ENCODE results near the gene MAP7.
A peak's percentile ranks its signal among the peaks of the same experiment; 100 is the strongest.
"Not testable (repeated sequence)": the region's sequence is repeated elsewhere in the genome, so short reads cannot be mapped to it uniquely, and the experiment has no call there.

MAP7 gene

DNA sequence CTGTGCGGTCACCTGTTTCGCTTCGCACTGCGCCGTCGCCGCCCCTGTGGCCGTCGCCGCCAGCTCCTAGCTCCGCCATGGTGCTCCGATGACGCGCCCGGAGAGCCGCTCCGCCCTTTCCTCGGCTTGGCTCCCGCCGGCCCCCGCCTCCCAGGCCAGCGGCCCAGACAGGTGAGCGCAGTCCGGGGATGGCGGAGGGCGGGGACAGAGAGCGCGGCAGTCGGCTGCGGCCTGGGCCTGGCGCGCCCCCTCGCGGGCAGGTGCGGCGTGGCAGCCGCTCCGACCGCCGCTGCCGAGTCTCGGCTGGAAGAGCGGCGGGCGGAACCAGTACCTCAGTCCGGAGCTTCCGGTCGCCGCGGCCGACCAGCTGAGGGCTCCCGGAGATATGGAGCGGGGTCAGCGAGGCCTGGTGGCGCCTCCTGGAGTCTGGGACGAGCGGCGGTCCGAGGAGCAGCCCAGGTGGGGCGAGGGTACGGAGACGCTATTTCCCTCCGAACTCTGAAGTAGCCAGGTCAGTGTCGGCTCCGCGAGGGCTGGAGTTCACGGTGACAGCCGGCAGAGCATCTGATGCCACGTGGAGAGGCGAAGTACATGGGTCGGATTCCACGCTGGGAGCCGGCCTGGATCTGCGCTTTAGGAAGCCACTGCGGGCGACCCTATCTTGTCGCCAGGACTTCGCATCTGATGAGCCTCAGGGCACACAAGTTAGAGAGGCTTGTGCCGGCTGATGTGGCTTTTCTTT lies at the start of gene MAP7:
Gene MAP7 (minus strand): TSS at position 93 of the 742 bp plus-strand sequence. CDS start 14 bp downstream, at position 79.
- DNase-seq = no peak

DNA sequence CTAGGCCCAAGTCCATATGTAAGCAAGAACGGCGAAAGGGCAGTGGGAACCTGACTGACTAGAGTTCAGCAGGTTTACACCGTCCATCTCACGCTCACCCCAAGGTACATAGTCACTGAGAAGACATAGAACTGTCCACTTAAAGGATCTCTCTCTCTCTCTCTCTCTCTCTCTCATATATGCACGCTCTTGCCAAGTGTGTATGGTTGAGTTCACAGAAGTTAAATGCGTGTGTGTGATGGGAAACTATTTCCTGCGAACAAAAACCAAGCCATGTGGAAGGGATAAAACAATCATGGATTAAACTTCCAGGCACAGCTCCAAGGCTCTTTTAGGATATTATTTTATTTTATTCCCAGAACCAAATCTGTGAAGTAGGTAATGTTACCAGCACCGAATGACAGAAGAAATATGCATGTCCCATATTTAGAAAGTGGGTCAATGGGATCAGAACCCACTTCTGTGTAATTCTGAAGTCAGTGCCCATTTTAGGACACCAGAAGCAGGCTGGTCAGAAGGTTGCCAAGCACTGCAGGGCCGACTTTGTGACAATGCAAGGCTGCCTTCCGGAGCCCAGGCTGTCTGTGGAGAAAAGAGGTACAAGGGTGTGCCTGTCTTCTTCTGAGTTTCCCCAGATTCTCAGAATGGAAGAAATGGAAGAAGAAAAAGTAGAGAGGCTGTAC lies 49.2 kb upstream of the MAP7 start:
- DNase-seq = peak; percentile 77

DNA sequence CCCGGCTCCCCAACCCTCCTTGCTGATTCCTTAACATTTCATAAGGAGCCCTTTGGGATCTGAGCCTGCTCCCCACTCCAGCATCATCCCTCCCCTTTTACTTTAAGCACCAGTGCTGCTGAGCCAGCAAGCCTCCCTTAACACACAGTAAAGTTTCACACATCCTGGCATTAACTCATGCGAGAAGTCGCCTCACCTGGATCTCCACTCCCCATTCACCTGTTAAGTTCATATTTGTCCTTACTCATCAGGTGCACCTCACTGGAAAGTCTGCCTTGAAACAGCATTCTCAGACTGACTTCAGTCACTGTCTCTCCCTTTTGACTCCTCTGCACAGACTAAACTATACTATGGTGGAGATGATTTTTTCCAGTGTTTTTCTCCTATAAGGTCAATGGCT lies 47.8 kb upstream of the MAP7 start:
- DNase-seq = no peak

DNA sequence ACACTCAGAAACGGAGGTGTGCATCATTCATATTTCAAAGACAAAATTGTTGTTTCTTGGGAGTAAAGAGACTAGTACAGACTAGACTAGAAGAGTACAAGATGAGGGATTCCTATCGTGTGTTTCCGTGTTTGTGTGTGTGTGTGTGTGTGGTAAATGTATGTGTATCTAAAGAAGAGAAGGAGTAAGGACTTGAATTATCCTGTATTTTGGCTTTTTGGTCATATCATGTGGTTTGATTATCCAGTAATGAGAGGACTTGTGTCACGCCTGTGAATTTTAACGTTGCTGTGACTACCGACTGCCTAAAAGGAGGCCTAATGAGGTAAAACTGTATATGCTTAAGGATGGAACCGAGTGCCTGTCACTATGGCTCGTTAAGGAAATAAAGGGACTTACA lies 44.4 kb upstream of the MAP7 start:
- no peak for DNase-seq

DNA sequence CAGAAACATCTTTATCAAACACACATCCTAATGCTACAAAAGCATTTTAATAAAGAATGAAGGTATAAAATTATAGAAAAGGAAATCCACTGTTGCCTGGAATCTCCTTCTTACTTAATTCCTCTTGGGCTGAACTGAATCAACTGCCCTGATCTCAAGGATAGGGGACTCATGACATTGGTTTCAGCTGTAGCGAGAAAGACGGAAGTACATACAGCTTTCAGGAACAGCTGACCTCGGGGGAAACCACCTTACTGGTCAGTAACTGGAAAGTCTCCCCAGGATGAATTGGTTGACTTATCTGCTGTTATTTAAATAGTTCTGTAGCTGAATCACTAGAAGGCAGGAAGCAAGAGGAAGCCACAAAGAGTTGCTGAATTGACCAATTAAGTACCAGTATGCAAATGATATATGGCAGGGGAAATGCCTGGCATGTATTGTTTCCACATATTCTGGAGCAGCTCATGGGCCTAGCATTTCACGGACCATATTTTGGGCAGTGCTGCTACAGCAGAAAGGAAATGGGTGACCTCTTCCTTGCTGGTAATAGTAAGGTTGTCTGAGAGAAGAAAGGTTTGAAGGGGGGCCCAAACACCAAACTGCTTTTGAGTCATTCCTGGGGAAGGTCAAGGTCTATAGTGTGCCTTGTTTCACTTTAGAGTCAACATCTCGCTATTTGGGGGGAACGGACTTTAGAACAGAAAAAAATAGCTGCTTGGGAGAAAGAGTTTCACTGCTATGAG lies 43.7 kb upstream of the MAP7 start:
- peak; percentile 97 for DNase-seq

DNA sequence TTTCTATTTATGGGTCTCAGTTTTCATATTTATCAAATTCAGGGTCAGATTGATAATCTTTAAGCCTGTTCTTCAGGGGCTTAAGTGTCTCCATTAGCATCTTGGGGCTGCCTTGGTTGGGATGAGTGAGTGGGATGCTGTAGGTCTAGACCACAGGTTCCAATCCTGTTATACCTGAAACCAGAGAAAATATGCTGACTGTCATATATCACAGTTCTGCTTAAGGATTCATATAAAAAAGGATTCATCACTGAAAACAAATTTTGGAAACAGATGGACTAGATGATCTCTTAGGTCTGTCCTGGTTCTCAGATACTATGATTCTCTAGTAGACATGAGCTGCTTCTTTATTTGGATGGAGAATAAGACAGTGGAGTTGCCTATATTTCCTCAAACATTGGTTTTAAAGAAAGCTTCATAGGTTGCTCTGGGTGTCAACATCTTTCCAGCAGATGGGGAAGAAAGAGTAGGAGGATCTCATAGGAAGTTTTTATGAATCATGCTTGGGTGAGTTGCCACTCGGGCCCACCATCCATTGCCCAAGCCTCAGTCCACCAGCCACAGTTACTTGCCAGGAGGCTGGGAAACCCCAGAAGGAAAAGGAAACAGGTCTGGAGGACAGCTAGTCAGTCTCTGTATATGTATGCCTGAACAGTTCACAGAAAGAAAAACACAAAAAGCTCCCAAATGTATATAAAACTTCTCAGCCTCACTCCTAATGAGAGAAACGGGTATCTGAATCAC lies 42.9 kb upstream of the MAP7 start:
- DNase-seq = peak; percentile 60

DNA sequence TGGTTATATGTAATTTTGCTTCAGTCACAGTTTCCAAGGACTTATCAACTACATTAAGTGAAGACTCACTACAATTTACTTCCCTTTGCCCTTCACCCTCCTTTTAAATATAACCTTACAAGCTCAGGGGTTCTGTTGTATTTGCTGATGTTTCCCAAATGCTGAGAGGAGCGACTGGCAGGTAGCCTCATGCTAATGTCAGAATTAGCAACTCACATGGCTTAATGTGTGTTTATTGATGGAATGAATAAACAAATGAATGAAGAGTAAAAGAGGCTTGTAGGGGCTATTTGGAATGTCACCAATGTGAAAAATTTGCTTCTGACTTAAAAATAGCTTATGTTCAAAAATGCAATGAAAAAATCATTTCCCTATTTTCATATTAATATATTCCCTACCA lies 41.4 kb upstream of the MAP7 start:
- DNase-seq = no peak

DNA sequence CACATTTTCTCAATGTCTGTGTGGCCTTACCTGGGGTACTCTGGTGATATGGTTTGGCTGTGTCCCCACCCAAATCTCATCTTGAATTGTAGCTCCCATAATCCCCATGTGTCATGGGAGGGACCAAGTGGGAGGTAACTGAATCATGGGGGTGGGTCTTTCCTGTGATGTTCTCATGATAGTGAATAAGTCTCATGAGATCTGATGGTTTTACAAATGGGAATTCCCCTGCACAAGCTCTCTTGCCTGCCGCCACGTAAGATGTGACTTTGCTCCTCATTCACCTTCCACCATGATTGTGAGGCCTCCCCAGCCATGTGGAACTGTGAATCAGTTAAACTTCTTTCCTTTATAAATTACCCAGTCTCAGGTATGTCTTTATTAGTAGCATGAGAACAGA lies 40.6 kb upstream of the MAP7 start:
- DNase-seq = not testable (repeated sequence)

DNA sequence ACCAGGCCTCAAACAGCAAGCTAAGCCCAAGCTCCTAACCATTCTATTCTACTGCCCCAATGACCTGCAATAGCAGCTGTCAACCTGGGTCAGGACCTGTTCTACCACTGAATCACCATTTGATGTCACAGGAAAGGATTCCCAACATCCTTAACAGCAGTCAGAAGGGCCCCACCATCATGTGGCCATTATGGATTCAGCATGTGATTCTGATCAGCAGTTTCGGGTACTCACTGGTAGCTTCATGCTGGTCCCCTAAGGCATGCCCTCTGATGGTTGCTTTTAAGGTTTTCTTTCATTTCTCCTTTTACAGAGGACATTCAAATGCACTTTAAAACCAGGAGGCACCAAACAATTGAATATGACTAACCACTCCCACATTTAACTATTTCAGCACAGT lies 37.3 kb upstream of the MAP7 start:
- DNase-seq = no peak

DNA sequence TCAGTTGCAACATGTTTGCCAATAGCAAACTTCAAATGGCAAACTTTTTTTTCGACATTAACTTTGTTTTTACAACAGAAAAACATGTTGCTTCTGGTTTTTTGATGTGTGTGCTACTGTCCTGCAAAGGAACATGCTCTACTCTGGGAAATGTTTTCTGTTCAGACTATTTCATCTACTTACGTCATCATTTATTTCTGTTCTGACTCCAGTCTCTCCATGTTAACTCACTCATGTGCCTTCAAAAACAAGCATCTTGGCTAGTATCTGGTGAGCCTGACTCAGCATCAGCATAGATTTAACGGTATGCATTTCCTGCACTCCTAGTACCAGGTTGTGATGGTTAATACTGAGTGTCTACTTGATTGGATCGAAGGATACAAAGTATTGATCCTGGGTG lies 36.1 kb upstream of the MAP7 start:
- peak; percentile 93 for DNase-seq

DNA sequence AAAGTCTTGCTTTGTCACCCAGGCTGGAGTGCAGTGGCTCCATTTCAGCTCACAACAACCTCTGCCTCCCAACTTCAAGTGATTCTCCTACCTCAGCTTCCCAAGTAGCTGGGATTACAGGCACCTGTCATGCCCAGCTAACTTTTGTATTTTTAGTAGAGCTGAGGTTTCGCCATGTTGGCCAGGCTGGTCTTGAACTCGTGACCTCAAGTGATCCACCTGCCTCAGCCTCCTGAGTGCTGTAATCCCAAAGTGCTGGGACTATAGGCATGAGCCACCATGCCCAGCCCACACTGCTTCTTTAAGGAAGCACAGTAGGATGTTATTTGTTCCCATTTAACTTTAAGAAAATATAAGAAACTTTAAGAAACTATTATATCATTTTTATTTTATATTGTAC lies 35.3 kb upstream of the MAP7 start:
- not testable (repeated sequence) for DNase-seq

DNA sequence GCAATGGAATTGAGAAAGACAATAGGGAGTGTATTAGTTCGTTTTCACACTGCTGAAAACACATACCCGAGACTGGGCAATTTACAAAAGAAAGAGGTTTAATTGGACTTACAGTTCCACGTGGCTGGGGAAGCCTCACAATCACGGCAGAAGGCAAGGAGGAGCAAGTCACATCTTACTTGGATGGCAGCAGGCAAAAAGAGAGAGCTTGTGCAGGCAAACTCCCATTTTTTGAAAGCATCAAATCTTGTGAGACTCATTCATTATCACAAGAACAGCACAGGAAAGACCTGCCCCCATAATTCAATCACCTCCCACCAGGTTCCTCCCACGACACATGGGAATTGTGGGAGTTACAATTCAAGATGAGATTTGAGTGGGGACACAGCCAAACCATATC lies 34.1 kb upstream of the MAP7 start:
- not testable (repeated sequence) for DNase-seq

DNA sequence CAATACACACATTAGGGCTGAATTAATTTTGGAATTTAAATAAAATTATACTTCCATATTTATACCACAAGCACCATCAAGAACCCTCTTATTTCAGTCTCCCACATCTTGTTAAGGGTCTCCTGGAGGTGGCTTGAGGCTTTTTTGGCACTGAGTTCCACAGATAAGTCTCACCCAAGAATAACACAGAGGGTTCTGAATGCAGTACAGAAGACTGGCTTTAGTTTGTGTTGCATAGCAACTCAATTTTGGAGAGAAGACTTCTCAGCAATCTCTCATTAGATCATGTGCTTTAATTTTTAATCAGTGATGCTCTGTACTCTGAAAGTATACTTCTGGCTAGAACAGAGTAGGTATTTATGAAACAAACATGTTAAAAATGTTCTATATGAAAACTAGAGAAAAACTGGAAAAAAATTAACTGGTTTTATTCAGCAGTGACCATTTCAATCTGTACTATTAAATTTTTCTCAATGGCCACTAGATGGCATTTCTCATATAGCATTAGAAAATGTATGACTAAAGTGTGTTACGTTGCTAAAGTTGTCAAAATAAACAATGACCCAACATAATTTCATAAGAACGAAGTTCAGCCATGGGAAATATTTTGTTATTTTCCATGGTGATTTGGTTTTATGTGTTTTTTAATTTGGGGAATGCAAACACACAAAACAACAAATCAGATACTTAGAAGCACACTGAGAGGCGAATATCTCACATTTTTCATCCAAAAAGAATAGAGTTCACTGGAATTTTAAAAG lies 32.7 kb upstream of the MAP7 start:
- peak; percentile 67 for DNase-seq

DNA sequence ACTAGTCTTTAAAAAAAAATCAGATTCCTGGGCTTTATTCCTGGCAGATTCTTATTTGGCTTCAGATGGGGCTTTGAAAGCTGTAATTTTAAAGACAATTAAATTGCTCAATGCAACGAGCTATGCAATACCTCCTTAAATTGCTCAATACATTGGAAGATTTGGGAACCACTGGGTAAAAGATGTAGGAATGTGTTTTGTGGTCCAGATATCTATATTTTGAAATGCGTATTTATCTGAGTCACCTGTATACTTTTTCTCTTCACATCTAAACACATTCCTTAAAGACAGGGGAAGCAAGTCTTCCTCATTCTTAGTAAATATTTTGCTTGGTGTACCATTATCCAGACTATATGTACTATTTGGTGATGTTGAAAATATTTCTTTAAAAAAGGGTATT lies 29.6 kb upstream of the MAP7 start:
- no peak for DNase-seq

DNA sequence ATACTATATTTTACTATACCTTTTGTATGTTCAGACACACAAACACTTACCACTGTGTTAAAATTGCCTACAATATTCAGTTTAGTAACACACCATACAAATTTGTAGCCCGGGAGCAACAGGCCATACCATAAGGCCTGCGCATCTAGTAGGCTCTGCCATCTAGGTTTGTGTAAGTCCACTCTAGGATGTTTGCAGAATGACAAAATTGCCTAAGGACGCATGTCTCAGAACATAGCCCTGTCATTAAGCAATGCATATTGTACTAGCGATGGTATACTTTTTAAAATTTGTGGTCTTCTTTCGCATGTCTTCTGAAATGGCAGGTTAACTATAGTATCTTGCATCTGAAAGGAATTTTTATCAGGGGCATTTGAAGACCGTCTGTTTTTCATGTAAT lies 26.6 kb upstream of the MAP7 start:
- no peak for DNase-seq

DNA sequence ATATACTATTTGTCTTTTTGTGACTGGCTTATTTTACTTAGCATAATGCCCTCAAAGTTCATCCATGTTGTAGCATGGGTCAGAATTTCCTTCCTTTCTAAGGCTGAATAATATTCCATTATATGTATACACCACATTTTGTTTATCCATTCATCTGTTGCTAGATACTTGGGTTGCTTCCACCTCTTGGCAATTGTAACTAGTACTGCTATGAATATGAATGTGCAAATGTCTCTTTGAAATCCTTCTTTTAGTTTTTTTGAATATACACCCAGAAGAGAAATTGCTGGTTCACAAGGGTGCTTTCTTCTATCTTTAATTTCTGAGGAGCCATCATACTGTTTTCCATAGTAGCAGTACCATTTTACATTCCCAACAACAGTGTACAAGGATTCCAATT lies 21.3 kb upstream of the MAP7 start:
- no peak for DNase-seq

DNA sequence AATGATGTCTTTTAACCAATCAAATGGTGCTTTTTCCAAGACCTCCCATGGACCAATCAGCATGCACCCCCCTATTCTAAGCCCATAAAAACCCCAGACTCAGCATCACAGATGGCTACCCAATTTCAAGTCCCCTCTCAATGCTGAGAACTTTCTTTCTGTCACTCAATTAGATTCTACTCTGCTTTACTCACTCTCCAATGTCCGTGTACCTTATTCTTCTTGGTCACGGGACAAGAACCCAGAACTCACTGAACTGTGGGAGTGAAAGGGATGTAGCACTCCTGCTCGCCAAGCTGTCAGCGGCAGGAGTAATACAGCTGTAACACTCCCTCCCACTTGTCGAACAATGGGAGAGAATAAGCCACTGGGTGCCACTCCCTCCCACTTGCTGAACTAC lies 20.8 kb upstream of the MAP7 start:
- no peak for DNase-seq

DNA sequence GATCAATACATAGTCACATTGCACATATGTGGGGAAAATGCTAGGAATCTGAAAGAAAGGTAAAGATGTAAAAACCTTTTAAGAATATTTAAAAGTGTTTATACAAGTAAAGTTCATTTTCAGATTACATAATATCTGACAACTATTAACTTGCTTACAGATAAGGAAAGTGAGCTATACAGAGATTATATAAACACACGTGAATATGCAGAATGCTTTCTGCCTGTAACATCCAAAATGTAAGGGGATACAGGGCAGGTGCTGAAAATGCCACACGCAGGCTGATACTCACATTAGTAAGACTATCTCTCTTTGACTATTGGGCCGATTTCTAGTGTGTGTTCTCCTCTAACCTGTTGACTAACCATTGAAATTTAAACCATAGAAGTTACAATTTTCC lies 17.9 kb upstream of the MAP7 start:
- no peak for DNase-seq

DNA sequence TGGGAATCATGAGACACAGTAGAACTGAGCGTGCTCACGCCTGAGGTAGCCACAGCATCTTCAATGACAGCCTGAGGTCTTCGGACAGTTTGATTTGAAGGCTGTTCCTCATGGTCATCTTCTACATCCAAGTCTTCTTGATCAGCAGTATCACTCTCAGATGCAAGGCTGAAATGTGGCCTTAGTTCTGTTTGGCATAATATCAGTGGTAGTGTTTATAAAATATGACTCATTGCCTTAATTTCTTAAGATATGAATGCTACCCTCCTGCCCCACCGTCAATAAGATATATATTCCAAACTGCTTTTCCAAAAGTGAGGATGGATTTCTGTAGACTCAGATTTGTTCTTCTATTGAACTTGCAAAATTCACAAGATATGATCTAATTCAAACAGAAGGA lies 17.5 kb upstream of the MAP7 start:
- DNase-seq = no peak

DNA sequence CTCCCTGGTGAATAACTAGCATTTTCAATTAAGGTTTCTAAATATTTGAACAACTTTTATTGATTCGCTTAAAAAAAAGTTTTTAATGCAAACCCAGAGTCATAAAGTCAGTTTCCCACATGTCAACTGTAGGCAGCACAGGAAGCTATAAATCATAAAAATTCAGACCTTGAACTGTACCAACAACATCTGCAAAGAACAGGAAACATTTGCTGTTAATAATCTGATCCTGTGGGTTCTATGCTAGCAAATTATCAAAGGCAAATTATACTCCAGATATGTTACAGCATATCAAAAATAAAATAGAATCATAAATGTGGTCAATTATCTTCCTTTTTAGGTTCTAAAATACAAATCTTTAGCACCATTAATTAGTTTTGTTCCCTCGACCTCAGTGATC lies 16.6 kb upstream of the MAP7 start:
- DNase-seq = no peak

DNA sequence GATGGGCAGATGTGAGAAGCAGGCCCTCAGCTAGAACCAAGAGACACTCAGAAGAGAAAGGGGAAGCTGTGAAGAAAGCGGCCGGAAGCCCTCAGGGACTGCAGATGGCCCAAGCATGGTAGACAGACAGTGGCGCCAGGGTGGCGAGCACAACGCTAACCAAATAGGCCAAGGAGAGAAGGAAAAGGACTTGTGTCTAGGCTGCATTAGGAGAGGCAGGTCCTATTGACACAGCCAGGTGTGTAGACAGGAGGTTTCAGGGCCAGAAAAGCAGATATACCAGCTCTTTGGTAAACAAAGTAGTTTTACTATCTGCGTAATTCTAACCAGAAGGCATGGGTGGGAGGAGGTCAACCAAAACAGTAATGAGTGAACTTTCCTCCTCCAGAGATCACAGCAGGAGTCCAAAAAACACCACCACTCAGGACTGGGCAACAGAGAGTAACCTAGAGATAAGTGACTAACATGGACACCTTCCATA lies 15.8 kb upstream of the MAP7 start:
- no peak for DNase-seq

DNA sequence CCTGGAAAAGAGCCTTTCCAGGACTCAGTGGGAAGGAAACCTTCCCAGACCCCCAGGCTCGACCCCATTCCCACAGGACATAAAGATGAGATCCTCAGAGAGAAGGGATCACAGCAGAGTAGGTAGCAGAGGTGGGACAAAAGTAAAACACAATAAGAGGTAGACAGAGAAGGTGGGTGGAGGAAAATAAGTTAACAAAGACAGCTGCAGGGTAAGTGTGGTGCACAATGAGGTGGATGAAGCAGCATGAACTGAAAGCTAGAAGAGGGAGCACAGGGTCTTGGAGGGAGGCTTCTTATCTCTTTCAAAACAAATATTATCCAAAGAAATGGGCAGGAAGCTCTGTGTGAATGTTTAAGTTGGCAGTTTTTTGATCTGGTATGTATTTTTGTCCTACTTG lies 14.0 kb upstream of the MAP7 start:
- no peak for DNase-seq

Data from fibroblast of upper back skin (primary cell).